GM13977 (cell line): ENCODE data around the gene NAPA.

Experiments
- DNase-seq: peaks from one replicate; pipeline ENCODE4 v3.0.0; 2012; ENCODE audit warnings: low spot score
- in situ Hi-C: fragments of 300-500 bp; cut with MboI; formaldehyde crosslinking; loops from one replicate; pipeline ENCODE4 v1.12.0; 2022; ENCODE audit warnings: low sequenced_read_pairs, low pct_unique_long_range_greater_than_20kb, mixed read lengths, inconsistent platforms; ENCODE audit not compliant: unreplicated experiment
- TF ChIP-seq, protein P1 (sequence below): IDR thresholded peaks from 2 replicates; pipeline ENCODE4 v1.5.1; 2012; ENCODE audit warnings: mild to moderate bottlenecking, control low read depth; ENCODE audit not compliant: insufficient read depth; ENCODE audit errors: extremely low read depth, missing control alignments

The NAPA gene

DNA sequence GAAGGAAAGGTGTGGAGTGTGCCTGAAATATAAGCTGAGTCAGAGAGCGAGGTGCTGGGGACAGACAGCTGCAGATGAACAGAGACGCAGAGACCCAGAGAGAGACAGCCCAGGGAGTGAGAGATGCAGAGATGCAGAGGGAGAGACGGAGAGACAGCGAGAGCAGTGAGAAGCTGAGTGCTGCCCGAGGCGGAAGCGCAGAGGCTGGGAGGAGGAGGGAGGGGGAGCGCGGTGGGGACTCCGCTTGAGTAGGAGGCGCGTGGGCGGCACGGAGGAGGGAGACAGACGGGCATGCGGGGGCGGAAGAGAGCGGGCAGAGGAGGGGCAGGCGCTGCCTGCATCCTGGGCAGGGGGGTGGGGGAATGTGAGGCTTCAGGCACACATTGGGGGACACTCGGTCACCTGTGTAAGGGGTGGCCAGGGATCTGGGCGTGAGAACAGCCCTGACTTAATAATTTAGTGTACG lies 68.9 kb downstream of the NAPA start:
- DNase-seq, result no peak

DNA sequence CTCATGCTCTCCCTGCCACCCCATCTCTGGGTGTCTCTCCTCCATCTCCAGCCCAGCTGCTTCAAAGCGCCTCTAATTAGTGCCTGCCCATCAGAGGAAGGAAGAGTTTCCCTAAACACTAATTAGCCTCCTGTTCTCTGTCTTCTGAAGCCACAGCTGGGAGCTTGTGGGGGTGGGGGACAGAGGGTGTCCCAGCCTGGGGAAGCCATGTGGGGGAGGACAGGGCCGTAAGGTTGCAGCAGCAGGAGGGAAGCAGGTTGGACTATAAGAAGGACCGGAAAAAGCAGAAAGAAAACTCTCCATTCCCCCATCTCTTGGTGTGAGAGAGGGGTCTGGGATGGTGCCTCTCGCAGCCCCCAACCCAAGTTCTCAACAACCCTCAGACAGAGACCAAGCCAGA lies 69.3 kb downstream of the NAPA start:
- in situ Hi-C loops, result no loop called here
- TF ChIP-seq, protein P1, sequence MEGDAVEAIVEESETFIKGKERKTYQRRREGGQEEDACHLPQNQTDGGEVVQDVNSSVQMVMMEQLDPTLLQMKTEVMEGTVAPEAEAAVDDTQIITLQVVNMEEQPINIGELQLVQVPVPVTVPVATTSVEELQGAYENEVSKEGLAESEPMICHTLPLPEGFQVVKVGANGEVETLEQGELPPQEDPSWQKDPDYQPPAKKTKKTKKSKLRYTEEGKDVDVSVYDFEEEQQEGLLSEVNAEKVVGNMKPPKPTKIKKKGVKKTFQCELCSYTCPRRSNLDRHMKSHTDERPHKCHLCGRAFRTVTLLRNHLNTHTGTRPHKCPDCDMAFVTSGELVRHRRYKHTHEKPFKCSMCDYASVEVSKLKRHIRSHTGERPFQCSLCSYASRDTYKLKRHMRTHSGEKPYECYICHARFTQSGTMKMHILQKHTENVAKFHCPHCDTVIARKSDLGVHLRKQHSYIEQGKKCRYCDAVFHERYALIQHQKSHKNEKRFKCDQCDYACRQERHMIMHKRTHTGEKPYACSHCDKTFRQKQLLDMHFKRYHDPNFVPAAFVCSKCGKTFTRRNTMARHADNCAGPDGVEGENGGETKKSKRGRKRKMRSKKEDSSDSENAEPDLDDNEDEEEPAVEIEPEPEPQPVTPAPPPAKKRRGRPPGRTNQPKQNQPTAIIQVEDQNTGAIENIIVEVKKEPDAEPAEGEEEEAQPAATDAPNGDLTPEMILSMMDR, result no peak

More for the DNA sequence above, 68.9 kb downstream of the NAPA start:
- TF ChIP-seq, protein P1, result no peak
- in situ Hi-C loops, result no loop called here

DNA sequence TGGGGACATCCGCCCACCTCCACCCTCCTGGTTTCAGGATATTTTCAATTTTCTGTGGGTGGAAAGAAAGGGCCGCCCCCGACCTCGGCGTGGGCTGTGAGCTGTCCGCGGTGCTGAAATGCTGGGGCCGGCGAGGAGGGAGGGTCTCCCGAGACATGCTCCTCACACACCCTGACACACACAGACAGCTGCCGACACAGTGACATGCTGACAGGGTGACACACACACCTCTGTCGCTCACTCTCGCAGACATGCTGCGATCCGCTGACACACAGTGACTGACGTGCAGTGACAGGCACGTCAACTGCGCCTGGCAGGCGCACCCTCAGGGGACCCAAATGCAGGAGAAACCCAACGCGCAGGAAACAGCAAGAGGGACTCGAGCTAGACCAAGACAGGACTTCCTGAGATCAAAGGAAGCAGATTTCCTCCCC lies 70.5 kb downstream of the NAPA start:
- no peak for DNase-seq
- TF ChIP-seq, protein P1, result no peak
- in situ Hi-C loops, result no loop called here

More for the DNA sequence above, 69.3 kb downstream of the NAPA start:
- DNase-seq, result no peak

DNA sequence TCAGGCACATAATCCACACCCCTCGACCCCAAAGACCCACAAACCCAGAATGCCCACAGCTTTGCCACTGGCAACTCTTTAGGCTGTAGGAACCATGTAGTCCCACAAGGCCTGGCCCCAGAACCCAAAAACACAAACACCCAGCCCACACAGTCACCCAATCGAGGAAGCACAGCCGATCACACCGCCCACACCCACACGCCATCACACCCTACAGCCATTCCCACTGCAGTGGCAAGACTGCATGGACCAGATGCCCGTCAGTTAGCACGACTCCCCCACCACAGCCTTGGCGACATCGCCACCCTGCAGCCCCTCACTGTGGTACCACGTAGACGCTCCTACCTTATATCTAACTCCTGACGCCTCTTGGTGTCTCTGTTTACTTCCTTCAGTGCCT lies 71.5 kb downstream of the NAPA start:
- DNase-seq, result no peak
- in situ Hi-C loops, result no loop called here
- TF ChIP-seq, protein P1, result no peak

DNA sequence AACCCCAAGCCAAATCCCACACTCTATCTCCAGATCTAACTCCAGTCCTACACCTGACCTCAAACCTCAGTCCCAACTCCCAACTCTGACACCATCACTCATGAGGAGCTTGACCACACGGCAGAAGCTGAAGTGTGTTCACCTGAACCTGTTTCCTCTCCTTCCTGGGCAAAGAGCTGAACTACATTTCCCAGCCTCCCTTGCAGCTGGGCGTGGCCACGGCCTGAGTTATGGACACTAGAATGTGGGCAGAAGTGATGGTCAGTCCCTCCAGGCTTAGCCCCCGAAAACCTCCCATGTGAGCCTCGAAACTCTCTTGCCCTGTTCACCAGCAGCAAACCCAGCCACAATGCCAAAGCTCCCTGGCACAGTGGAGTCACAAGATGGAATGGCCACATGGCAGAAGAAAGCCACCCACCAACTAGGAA lies 76.1 kb downstream of the NAPA start:
- TF ChIP-seq, protein P1, result no peak
- in situ Hi-C loops, result loop anchor here (5.0 kb wide), 1 partner anchor 258 kb away; no protein-coding TSS in a partner anchor
- DNase-seq, result no peak
